Measurements from ENCODE around the gene HSD17B7. TPM values are rescaled to one million over a fixed set of nuclear protein-coding genes. Genes with fewer than 3 reads are reported as not detected.
"Not testable (repeated sequence)": the region's sequence is repeated elsewhere in the genome, so short reads cannot be mapped to it uniquely, and the experiment has no call there.

The HSD17B7 gene, protein sequence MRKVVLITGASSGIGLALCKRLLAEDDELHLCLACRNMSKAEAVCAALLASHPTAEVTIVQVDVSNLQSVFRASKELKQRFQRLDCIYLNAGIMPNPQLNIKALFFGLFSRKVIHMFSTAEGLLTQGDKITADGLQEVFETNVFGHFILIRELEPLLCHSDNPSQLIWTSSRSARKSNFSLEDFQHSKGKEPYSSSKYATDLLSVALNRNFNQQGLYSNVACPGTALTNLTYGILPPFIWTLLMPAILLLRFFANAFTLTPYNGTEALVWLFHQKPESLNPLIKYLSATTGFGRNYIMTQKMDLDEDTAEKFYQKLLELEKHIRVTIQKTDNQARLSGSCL
- total RNA-seq, result 26.7 and 28.7 TPM in 2 replicates

DNA sequence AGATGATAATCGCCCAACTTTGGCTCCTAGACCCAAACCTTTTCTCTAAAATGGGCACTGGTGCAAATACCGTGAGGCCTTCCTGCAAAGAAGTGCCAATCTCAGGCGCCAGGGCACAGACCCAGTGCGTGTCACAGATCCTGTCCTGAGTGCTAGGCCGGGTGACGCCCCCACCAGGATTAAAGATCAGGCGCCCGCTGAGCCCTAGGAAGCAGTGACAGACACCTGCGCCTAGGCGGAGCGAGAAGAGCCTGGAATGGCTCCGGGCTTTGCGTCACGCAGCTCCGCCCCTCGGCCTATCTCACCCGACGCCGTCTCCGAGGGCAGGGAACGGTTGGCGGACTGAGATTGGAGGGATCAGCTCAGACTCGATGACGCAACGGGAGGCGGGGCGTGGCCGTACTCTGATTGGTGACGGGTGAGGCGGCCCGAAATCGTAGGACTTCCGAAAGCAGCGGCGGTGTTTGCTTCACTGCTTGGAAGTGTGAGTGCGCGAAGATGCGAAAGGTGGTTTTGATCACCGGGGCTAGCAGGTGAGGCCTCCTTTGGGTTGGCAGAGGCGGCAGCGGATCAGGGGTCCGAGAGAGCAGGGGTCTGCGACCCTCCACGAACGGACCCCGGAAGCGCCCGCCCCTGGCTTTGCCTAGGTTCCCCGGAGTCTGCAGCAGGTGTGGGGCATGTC, at the start of gene HSD17B7:
Gene HSD17B7 (plus strand): TSS at position 400 of the 682 bp plus-strand sequence. CDS start 99 bp downstream, at position 499.
- not testable (repeated sequence) for H3K9me3 Mint-ChIP-seq; H3K36me3 Mint-ChIP-seq (ENCODE audit: low read depth)
- intact Hi-C loops (cut with micrococcal nuclease), result loop anchor here (5.0 kb wide), 1 partner anchor 228 kb away; the partner anchor contains the start of gene UAP1

DNA sequence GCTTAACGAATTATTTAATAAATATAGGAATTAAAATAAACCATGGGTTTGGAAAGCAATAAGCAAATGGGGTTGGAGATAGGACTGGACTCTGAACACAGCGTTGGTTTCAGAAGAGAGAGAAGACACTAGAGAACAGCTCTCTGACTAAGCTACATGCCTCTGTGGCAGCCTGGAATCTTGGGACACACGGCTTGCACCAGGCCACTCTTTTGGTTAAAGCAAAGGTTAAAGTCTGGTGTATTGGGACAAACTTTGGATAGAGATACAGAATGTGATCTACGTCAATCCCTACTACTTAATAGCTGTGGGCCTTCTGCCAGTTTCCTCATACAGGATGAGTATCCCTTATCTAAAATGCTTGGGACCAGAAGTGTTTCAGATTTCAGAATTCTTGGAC, 49.7 kb upstream of the HSD17B7 start:
- intact Hi-C loops (cut with micrococcal nuclease), result no loop called here
- DNase-seq, result no peak
- Mint-ChIP-seq H3K9me3 (no peaks in the 10 kb centered on the region), H3K27ac (no peak overlapping the region), H3K36me3 (ENCODE audit: low read depth) (no peaks in the 10 kb centered on the region), H3K27me3 (no peaks in the 10 kb centered on the region), H3K4me1 (no peaks in the 10 kb centered on the region), H3K4me3 (no peak overlapping the region)

More for the DNA sequence above, at the start of gene HSD17B7:
- H3K4me1 Mint-ChIP-seq, H3K27me3 Mint-ChIP-seq: not testable (repeated sequence)
- DNase-seq, result peak; percentile 94
- Mint-ChIP-seq H3K27ac (peak within 1 kb of the TSS; percentile 93), H3K4me3 (peak within 1 kb of the TSS; percentile 88)

DNA sequence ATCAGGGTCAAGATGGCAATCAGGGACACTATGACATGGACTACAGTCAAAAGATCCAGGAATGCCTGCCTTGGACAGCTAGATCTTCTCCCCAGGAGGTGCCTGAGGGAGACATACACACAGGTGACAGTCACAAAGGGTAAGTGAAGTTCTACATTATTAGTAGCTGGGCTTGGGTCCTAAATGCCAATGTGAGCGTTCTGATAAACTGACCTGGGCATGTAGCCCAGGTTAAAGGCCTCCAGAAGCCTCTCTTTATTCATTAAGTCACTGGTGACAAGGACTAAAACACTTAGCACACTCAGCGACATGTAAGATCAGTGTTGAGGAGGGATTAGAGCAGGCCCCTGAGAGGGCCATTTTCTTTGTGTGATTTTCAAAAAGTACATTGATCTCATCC, 48.9 kb upstream of the HSD17B7 start:
- intact Hi-C loops (cut with micrococcal nuclease), result no loop called here
- Mint-ChIP-seq H3K27ac (no peak overlapping the region), H3K36me3 (ENCODE audit: low read depth) (no peaks in the 10 kb centered on the region), H3K4me1 (no peaks in the 10 kb centered on the region), H3K9me3 (no peaks in the 10 kb centered on the region), H3K27me3 (no peaks in the 10 kb centered on the region), H3K4me3 (no peak overlapping the region)
- no peak for DNase-seq

DNA sequence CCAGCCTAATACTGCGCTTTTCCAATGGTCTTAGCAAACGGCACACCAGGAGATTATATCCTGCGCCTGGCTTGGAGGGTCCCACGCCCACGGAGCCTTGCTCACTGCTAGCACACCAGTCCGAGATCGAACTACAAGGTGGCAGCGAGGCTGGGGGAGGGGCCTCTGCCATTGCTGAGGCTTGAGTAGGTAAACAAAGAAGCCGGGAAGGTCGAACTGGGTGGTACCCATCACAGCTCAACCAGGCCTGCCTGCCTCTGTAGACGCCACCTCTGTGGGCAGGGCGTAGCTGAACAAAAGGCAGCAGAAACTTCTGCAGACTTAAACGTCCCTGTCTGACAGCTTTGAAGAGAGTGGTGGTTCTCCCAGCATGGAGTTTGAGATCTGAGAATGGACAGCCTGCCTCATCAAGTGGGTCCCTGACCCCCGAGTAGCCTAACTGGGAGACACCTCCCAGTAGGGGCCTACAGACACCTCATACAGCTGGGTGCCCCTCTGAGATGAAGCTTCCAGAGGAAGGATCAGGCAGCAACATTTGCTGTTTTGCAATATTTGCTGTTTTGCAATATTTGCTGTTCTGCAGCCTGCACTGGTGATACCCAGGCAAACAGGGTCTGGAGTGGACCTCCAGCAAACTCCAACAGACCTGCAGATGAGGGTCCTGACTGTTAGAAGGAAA, 44.1 kb upstream of the HSD17B7 start:
- H3K4me3 Mint-ChIP-seq; H3K27ac Mint-ChIP-seq; H3K4me1 Mint-ChIP-seq; DNase-seq; H3K27me3 Mint-ChIP-seq; intact Hi-C loops (cut with micrococcal nuclease); H3K36me3 Mint-ChIP-seq (ENCODE audit: low read depth); H3K9me3 Mint-ChIP-seq: not testable (repeated sequence)

DNA sequence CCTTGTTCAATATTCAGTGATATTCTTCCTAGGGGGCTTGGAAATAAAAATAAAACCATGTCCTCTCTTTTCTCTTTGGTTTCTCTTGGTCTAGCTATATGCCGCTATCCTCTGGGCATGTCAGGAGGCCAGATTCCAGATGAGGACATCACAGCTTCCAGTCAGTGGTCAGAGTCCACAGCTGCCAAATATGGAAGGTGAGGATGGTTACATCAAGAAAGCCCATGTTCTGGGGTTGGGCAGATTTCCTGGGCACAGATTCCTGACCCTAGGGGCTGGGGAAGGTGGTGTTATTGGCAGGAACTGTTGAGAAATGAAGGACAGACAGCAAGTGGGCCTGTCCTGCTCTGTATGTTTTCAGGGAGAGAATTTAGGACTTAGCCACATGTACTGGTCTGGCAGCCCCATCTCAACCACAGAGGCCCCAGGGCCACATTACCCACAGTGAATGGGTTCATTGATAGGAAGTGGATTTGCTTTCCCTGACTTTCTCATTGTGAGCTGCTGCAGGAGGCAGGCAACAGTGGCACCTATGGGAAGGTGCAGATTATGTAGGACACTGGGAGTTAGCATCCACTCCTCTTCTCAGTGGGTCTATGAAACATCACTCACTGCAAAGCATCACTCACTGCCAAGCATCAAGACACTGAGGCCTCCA, 37.4 kb upstream of the HSD17B7 start:
- Mint-ChIP-seq H3K27ac (no peak overlapping the region), H3K36me3 (ENCODE audit: low read depth) (no peaks in the 10 kb centered on the region), H3K4me1 (no peaks in the 10 kb centered on the region), H3K27me3 (no peaks in the 10 kb centered on the region), H3K4me3 (no peak overlapping the region), H3K9me3 (peaks cover 7% of the 10 kb centered on the region)
- intact Hi-C loops (cut with micrococcal nuclease), result no loop called here
- DNase-seq, result no peak

DNA sequence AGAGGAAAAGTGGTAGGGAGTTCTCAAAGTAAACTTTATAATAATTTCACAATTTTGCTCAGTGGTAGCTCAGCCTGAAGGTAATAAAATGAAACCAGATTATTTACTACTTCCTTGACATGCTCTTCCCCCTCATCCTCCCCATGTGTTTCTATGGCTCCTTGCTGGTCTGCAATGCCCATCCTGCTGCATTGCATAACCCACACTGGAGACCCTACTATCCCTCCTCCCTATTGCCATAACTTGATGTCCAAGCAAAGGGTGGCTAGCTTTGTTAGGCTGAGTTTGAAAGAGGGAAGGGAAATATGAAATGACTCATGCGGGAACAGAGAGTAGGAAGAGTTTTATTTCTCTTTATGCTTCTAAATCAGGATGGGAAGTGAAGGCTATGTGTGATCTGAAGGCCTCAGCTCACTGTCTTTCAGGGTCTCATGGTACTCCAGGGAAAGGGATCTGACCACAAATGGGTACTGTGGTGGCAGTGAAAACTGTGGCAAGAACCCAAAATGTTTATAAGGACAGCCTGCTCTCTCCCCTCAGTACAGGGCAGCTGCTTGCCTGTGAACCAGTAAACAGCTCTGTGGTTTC, 36.4 kb upstream of the HSD17B7 start:
- Mint-ChIP-seq H3K9me3 (peaks cover 7% of the 10 kb centered on the region), H3K4me3 (no peak overlapping the region), H3K4me1 (no peaks in the 10 kb centered on the region), H3K27ac (no peak overlapping the region), H3K27me3 (no peaks in the 10 kb centered on the region), H3K36me3 (ENCODE audit: low read depth) (no peaks in the 10 kb centered on the region)
- intact Hi-C loops (cut with micrococcal nuclease), result no loop called here
- no peak for DNase-seq

DNA sequence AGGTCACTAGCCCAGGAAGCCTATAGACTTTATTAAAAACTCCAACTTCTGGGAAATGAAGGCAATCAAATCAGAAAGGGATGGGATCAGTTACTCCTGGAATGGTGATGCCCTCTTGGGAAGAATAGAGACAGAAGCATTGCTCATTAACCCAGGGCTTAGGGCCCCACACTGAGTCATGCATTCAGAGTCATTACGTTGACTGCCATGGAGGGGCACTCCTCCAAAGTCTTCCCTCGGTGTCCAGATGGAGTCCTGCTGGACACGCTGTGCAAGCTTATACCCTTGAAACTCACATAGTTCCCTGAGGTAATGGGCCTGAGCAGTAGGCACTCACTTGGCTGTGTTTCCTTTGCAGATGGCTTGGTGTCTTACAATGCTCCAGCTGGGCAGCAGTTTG, 35.2 kb upstream of the HSD17B7 start:
- Mint-ChIP-seq H3K4me1 (no peaks in the 10 kb centered on the region), H3K36me3 (ENCODE audit: low read depth) (no peaks in the 10 kb centered on the region), H3K27me3 (no peaks in the 10 kb centered on the region), H3K27ac (no peak overlapping the region), H3K9me3 (no peaks in the 10 kb centered on the region), H3K4me3 (no peak overlapping the region)
- DNase-seq, result no peak
- intact Hi-C loops (cut with micrococcal nuclease), result no loop called here

DNA sequence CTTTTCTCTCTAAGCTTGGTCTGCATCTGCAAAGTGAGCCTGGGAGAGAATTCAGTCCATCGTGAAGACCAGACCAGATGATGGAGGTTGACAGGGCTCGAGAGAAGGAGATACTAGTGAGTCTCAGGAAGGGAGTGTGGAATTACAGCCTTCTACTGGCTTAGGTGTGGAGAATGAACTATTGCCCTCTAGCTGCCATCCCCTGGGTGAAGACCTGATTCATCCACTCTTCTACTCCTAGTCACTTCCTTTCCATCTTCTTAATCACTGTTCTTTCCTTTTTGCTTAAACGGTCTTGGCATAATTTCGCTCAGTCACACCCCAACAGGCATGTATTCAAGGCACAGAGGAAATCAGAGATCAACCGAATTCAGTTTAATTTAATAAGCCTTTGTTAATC, 34.0 kb upstream of the HSD17B7 start:
- Mint-ChIP-seq H3K27me3 (no peaks in the 10 kb centered on the region), H3K4me3 (no peak overlapping the region), H3K4me1 (no peaks in the 10 kb centered on the region), H3K36me3 (ENCODE audit: low read depth) (no peaks in the 10 kb centered on the region), H3K9me3 (no peaks in the 10 kb centered on the region), H3K27ac (no peak overlapping the region)
- intact Hi-C loops (cut with micrococcal nuclease), result no loop called here
- no peak for DNase-seq

DNA sequence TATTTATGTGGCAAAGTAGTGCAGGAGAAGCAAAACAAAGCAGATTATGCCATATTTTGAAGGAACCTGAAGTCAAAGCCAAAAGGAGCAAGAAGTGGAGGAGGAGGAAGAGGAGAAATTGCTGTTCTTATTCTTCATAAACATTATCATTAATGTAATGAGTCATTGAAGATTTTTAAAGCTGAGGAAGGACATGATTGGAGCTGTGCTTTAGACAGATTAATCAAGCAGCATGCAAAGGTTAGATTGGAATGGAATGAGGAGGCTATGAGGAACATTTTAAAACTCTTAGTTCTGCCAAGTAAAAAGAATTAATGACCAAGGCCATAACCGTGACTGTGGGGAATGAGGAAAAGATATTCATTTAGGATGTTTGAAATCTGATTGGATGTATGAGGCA, 33.0 kb upstream of the HSD17B7 start:
- Mint-ChIP-seq H3K27ac (no peak overlapping the region), H3K9me3 (no peaks in the 10 kb centered on the region), H3K4me1 (no peaks in the 10 kb centered on the region), H3K4me3 (no peak overlapping the region), H3K36me3 (ENCODE audit: low read depth) (no peaks in the 10 kb centered on the region), H3K27me3 (no peaks in the 10 kb centered on the region)
- DNase-seq, result no peak
- intact Hi-C loops (cut with micrococcal nuclease), result no loop called here

DNA sequence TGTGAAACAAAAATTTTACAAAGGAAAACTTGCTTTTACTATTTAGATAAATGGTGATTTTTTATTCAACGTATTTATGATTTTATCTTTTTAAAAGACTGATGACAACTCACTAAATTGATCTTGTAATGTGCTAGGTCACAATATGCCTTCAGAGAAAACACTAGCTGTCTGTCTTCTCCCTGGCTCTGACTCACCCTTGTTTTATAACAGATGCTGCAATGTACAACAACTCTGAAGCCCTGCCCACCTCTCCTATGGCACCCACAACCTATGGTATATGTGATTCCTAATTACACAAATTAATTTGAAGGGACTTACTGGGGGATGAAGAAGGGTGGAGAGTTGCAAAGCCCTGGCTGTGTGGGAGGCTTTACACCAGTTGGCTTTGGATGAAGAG, 24.7 kb upstream of the HSD17B7 start:
- Mint-ChIP-seq H3K4me3 (no peak overlapping the region), H3K27ac (no peak overlapping the region), H3K27me3 (peaks cover 10% of the 10 kb centered on the region), H3K36me3 (ENCODE audit: low read depth) (no peaks in the 10 kb centered on the region), H3K4me1 (no peaks in the 10 kb centered on the region), H3K9me3 (no peaks in the 10 kb centered on the region)
- intact Hi-C loops (cut with micrococcal nuclease), result no loop called here
- no peak for DNase-seq

DNA sequence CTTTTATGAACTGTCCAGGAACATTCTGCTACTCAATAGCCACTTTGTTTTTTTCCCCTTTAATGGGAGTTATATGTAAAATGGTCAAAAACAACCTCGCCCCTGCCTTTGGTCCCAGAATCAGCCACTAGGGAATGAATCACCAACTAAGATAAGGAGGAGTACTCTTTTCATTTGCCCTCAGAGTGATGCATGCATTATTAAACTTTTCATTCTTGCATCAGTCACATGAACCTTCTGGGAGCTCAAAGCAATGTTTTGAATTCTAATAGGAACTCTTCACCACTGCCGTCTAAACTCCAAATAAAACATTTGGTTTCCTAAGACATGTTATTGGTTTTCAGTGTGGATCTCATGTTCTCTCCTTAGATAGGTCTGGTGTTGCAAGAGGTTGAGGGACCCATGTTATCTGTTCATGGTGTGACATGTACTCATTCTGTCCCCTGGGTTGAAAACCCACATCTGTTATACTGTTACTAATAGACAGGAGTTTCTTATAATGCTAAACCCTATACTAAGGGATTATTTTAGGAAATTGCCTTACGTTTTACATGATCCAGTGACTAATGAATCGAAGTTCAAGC, 17.8 kb upstream of the HSD17B7 start:
- DNase-seq, result no peak
- Mint-ChIP-seq H3K36me3 (ENCODE audit: low read depth) (no peaks in the 10 kb centered on the region), H3K27me3 (peaks cover 18% of the 10 kb centered on the region), H3K27ac (no peak overlapping the region), H3K4me3 (no peak overlapping the region), H3K9me3 (no peaks in the 10 kb centered on the region), H3K4me1 (no peaks in the 10 kb centered on the region)
- intact Hi-C loops (cut with micrococcal nuclease), result no loop called here

DNA sequence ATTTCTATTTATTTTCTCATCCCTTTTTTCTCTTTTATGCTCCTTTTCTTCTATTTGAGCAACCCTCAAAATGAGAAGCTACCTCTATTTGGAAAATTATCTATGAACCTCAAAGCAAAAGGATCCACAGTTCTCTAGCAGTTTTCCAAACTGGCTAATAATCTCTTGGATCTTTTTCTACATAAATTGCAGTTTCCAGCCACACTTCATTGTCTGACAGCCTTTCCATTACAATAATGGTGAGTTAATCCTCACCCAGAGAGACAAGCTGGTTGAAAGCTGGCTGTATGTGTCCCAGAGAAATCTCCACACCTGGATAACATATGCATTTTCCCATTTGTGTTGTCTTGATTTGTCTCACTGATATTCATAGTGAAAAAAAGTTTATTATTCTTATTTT, 16.5 kb upstream of the HSD17B7 start:
- no peak overlapping the region for H3K27ac Mint-ChIP-seq
- H3K4me1 Mint-ChIP-seq, result no peaks in the 10 kb centered on the region
- intact Hi-C loops (cut with micrococcal nuclease), result no loop called here
- H3K27me3 Mint-ChIP-seq, result peaks cover 20% of the 10 kb centered on the region
- no peak overlapping the region for H3K4me3 Mint-ChIP-seq
- no peaks in the 10 kb centered on the region for H3K9me3 Mint-ChIP-seq
- DNase-seq, result no peak
- no peaks in the 10 kb centered on the region for H3K36me3 Mint-ChIP-seq (ENCODE audit: low read depth)

DNA sequence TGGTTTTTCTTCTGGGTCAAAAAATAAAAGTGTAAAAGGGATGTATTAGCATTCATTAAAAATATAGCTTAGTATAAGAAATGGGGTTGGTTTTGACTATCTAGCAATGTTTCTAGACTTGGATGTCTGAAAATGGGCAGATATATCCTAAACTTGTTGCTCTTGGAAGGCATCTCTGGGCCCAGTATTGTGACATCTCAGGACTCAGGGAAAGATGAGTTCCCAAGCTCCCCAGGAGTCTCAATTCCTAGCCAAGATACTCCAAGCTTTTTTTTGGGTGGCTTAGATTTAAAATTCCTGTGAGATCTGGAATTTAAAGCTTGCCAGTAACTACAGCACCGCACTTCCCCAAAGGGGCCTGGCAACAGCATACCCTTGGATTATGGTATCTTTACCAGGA, 11.5 kb upstream of the HSD17B7 start:
- Mint-ChIP-seq H3K9me3 (peaks cover 4% of the 10 kb centered on the region), H3K27ac (no peak overlapping the region), H3K27me3 (peaks cover 30% of the 10 kb centered on the region), H3K4me1 (no peaks in the 10 kb centered on the region), H3K4me3 (no peak overlapping the region), H3K36me3 (ENCODE audit: low read depth) (no peaks in the 10 kb centered on the region)
- no peak for DNase-seq
- intact Hi-C loops (cut with micrococcal nuclease), result no loop called here
